ENCODE data around the gene RMND5B.
"Not testable (repeated sequence)": the region's sequence is repeated elsewhere in the genome, so short reads cannot be mapped to it uniquely, and the experiment has no call there.

Gene RMND5B

GRCh38 chr5:178130576-178131445, at the start of gene RMND5B:
Gene RMND5B, plus strand, starts transcription at chr5:178131014. Its CDS starts 7,106 bp downstream, at chr5:178138120.
- TF ChIP-seq CTCF (IDR thresholded peaks at IDR 0.05) = no peak
- intact Hi-C loops (cut with DNase I; ENCODE audit: low total_unique reads) = no loop called here
- Histone ChIP-seq H3K4me1 (peaks cover 0 to 18% (median 12%) of the 10 kb centered on the region in 4 donors), H3K9me3 (no peaks in the 10 kb centered on the region), H3K27ac (peak within 1 kb of the TSS; percentile 90 to 95), H3K27me3 (no peaks in the 10 kb centered on the region), H3K36me3 (peaks cover 9 to 26% (median 10%) of the 10 kb centered on the region in 3 donors), H3K4me3 (peak within 1 kb of the TSS; percentile 72 to 86)
- peak; percentile 77 to 89 for DNase-seq

- H3K27ac ChIP-seq = no peak overlapping the region
- no peak for TF ChIP-seq CTCF (IDR thresholded peaks at IDR 0.05)
- intact Hi-C loops (cut with DNase I; ENCODE audit: low total_unique reads) = no loop called here
Observed at GRCh38 chr5:178081571-178082243, 49.1 kb upstream of the RMND5B start.

GRCh38 chr5:178083922-178084321, 46.9 kb upstream of the RMND5B start:
- Histone ChIP-seq H3K27me3 (peaks cover 0 to 35% of the 10 kb centered on the region in 2 donors), H3K4me1 (no peaks in the 10 kb centered on the region), H3K27ac (no peak overlapping the region), H3K36me3 (no peaks in the 10 kb centered on the region), H3K4me3 (no peak overlapping the region), H3K9me3 (no peaks in the 10 kb centered on the region)
- intact Hi-C loops (cut with DNase I; ENCODE audit: low total_unique reads) = no loop called here
- DNase-seq = no peak
- TF ChIP-seq CTCF (IDR thresholded peaks at IDR 0.05) = no peak

More at GRCh38 chr5:178081571-178082243, 49.1 kb upstream of the RMND5B start:
- Histone ChIP-seq H3K4me1 (peaks cover 0 to 5% (median 0%) of the 10 kb centered on the region in 4 donors), H3K27me3 (peaks cover 0 to 28% of the 10 kb centered on the region in 2 donors), H3K9me3 (no peaks in the 10 kb centered on the region), H3K36me3 (no peaks in the 10 kb centered on the region), H3K4me3 (no peak overlapping the region)
- DNase-seq = no peak

- no peak for TF ChIP-seq CTCF (IDR thresholded peaks at IDR 0.05)
- Histone ChIP-seq H3K4me1 (no peaks in the 10 kb centered on the region), H3K4me3 (no peak overlapping the region), H3K27ac (no peak overlapping the region), H3K9me3 (no peaks in the 10 kb centered on the region), H3K27me3 (peaks cover 0 to 39% of the 10 kb centered on the region in 2 donors), H3K36me3 (no peaks in the 10 kb centered on the region)
- intact Hi-C loops (cut with DNase I; ENCODE audit: low total_unique reads) = no loop called here
- DNase-seq = no peak
Observed at GRCh38 chr5:178085316-178085715, 45.5 kb upstream of the RMND5B start.

GRCh38 chr5:178086266-178086665, 44.5 kb upstream of the RMND5B start:
- peaks cover 0 to 33% of the 10 kb centered on the region in 2 donors for H3K27me3 ChIP-seq
- no peaks in the 10 kb centered on the region for H3K36me3 ChIP-seq
- no peak overlapping the region for H3K4me3 ChIP-seq
- no peak for TF ChIP-seq CTCF (IDR thresholded peaks at IDR 0.05)
- no peak overlapping the region for H3K27ac ChIP-seq
- DNase-seq = no peak
- peaks cover 0 to 8% (median 0%) of the 10 kb centered on the region in 3 donors for H3K9me3 ChIP-seq
- intact Hi-C loops (cut with DNase I; ENCODE audit: low total_unique reads) = no loop called here
- H3K4me1 ChIP-seq = no peaks in the 10 kb centered on the region

GRCh38 chr5:178087199-178087598, 43.6 kb upstream of the RMND5B start:
- H3K4me3 ChIP-seq; H3K36me3 ChIP-seq; H3K4me1 ChIP-seq; intact Hi-C loops (cut with DNase I; ENCODE audit: low total_unique reads); H3K27ac ChIP-seq; DNase-seq: not testable (repeated sequence)
- peaks cover 0 to 14% (median 0%) of the 10 kb centered on the region in 3 donors for H3K9me3 ChIP-seq
- peaks cover 0 to 33% of the 10 kb centered on the region in 2 donors for H3K27me3 ChIP-seq
